ENCODE results near the gene CAND2.
"Not testable (repeated sequence)": the region's sequence is repeated elsewhere in the genome, so short reads cannot be mapped to it uniquely, and the experiment has no call there.

Gene CAND2

GRCh38 chr3:12772462-12772861 lies 24.0 kb upstream of the CAND2 start:
- no peak for DNase-seq

DNA sequence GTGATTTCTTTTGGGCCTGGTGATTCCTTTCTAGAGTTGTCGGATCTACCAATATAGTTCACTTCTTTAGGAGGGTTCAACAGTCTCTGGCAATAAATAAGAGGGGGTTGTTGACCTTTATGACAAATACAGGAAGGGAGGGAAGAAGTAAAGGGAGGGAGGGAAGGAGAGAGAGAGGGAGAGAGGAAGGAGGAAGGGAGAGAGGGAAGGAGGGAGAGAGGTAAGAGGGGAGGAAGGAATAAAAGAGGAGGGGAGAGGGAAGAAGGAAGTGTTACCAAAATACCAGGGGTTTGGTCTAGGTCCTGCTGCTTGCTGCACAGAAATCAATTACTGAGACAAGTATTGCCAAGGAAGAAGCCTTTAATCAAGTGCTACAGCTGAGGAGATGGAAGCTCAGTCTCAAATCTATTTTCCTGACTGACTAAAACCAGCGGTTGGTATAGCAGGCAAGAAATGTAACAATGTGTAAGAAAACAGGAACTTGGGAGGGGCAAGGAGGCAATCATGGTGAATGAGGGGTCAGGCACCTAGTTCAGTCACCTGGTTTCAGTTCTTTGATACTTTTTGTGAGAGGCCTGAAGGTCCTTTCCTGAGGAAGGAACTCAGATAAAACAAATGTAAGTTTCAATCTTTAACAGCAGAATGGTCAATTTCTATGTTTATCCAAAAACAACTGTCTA lies 23.3 kb upstream of the CAND2 start:
- no peak for DNase-seq

DNA sequence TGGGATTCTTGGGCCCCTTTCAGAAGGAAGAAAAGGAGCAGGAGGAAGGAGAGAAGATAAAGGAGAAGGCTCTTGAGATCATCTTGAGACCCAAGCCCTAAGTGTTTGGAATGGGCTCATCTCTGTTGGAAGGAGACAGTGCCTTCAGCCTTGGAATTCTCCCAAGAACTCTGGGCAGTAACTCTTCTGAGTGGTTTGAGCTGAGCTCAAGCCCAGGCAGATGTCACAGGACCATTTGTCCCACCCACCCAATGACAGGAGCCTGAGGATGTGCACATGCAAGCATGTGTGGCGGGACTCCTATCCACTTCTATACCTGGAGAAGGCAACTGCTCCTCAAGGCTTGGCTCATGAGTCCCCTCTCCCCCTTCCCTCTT lies 22.8 kb upstream of the CAND2 start:
- DNase-seq = no peak

- no peak for DNase-seq
Measured at GRCh38 chr3:12774619-12775018, 21.9 kb upstream of the CAND2 start.

- DNase-seq = no peak
Measured at GRCh38 chr3:12775226-12775625, 21.3 kb upstream of the CAND2 start.

- DNase-seq = not testable (repeated sequence)
Measured at GRCh38 chr3:12775970-12776369, 20.5 kb upstream of the CAND2 start.

- no peak for DNase-seq
Measured at GRCh38 chr3:12777171-12777570, 19.3 kb upstream of the CAND2 start.

DNA sequence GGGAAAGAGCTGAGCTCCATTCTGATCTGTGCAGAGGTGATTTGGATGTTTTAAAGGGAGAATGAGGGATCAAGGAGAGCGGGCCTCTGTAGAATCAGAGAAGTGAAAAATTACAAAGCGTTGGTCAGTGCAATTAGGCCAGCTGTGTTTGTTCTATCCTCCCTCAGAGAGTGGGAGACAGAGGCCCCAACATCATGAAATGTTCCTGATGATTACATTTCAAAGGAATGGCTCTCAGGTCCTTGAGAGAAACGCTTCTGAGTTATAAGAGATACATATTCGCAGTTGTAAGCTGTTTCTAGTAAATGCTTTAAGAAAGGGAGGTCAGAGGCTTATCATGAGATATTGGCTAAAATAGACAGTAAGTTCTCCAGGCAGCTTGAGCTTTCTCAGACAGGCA lies 15.7 kb upstream of the CAND2 start:
- no peak for DNase-seq

- peak; percentile 29 for DNase-seq
Measured at GRCh38 chr3:12782172-12782815, 14.2 kb upstream of the CAND2 start.

DNA sequence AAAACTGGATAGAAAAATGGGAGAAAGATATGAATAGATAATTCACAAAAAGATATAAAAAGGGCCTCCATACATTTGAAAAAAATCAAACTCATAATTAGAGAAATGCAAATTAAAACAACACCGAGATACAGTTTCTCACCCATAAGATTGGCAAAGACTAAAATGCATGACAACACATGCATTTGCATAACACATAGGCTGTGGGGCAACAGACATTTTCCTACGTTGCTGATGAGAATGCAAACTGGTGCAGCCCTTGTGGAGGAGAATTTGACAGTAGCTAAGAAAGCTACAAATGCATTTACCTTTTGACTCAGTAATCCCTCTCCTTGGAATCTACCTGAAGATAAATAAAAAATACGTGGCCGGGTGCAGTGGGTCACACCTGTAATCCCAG lies 11.4 kb upstream of the CAND2 start:
- DNase-seq = no peak

- DNase-seq = peak; percentile 75
Measured at GRCh38 chr3:12787346-12787745, 9.1 kb upstream of the CAND2 start.

DNA sequence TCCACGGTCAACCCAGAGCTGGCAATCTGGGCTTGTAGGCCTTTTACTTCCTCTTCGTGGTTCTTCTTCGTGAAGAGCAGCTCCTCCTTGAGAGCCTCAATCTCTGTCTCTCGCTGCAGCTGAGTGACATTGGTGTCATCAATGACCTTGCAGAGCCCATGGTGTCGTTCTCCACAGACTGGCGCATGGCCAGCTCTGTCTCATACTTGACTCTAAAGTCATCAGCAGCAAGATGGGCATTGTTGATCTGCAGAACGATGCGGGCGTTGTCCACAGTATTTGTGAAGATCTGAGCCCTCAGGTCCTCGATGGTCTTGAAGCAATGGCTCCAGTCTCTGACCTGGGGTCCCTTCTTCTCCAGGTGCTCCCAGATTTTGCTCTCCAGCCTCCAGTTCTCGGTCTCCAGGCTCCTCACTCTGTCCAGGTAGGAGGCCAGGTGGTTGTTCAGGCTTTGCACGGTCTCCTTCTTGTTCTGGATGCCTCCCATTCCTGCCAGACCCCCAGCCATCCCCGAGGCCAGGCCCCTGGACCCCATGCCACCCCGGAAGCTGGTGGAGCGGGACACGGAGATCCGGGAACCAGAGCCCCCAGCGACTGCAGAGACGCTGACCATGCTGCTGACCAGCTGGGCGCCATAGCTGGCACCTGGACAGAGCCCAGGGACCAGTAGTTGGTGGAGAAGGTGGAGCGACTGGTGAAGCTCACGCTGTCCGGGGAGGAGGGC lies 8.4 kb upstream of the CAND2 start:
- DNase-seq = not testable (repeated sequence)

GRCh38 chr3:12791430-12791829 lies 5.0 kb upstream of the CAND2 start:
- no peak for DNase-seq

DNA sequence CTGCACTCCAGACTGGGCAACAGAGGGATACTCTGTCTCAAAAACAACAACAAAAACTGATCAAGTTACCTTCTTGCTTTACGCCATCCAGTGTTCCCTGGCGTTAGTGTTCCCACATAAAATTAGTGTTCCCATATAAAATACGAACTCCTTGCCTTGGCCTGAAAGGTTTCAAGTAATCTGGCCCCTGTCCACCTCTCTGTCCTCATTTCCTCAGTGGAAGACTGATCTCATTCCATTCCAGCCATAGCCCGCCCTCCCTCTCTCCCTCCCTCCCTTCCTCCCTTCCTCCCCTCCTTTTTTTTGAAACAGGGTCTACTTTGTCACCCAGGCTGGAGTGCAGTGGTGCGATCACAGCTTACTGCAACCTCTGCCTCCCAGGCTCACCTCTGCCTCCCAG lies 2.8 kb upstream of the CAND2 start:
- no peak for DNase-seq

DNA sequence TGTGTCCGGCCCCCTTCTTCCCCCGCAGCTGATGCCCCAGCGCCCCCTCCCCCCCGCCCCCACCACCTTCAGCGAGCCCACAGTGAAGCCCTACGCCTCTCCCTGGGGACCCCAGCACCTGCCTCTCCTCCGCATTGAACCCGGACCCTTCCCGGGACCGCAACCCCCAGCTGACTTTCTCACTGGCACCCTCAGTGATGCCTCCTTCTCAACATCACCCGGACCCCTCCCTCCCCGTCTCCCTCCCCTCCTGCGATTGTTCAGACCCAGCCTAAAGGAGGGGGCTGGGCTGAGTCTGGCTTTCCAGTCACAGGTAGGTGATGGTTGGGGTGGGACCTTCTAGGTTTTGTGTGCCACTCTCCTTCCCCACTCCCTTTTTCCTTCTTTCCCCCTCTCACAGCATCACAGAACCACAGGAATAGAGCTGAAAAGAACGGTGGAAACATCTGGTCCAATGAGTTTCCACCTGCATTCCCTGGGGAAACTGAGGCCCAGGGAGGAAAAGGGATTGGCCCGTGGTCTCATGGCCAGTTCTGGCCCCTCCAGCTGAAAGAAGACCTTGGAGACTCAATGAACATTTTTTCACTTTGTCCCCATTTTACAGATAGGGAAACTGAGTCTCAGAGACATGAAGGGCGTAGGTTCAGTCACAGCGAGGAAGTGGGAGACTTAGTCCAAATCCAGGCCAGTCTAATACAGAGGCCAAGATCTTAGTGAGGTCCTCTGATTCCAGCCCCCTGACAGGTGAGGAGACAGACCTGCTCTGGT lies 828 bp downstream of the CAND2 start:
- no peak for DNase-seq

- DNase-seq = no peak
Measured at GRCh38 chr3:12797892-12798558, 1.5 kb downstream of the CAND2 start.

DNA sequence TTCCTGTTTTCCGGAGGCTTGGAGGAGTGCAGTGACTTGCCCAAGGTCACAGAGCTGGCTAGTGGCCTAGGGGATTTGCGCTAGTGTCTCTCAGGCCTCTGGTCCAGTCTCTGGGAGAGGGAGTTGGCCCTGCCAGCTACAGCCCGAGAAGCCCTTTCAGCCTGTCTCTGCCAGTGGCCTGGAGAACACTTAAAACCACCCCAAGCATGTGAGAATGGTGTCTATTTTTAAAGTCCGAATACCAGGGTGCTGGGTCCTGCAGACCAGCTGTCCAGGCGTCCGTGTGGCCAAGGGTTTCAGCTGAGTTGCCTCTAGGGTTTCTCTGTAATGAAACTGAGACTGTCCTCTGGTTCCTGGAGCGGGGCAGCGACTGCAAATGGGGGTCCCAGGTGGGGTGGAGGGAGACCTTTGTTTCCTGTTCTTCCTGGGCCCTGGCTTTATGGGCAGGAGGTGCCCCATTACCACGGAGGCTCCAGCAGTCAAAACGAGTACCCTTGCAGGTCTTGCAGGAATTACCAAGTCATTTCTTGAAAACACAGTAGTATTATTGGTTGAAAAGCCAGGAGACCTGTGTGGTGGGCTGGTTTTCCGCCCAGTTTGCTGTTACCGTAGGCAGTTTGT lies 2.2 kb downstream of the CAND2 start:
- no peak for DNase-seq

DNA sequence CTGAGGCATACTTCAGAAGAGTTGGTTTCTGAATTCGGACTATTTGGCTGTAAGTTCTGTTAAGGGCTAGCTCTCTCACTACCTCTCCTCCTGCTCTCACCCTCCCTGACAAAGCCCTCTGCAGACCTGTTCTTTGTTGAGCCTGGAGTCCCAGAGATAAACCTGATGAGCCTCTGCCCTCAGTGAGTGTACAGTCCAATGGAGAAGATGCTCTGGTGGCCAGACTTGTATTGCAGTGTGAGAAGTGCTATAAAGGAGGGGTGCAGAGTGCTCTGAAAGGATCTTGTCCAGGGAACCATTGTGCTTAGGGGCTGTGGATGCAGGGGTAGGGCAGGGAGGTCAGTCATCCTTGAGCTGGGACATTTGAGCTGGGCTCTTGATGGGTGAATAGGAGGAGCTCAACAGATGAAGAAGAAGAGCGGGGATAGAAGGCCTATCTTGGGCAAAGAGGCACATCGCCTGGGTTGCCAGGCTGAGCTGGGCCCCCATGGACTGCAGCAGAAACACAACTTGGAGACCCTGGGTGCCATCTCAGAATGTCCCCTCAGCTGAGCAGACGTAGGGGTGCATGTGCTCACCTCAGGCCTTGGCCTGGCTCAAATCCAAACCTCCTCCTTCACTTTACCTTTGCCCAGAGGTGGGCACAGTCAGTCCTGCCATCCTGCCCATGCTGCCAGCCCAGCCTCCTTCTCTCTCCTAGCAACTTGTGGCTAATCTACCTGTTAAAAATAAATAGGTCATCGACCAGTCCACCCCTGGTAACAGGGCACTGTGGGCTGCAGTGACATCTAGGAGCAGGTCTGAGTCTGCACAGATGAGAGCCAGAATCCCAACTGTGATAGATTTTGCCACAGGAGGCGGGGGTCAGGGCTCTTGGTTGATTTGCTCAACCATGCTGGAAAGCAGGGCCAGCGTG lies 3.3 kb downstream of the CAND2 start:
- no peak for DNase-seq

DNA sequence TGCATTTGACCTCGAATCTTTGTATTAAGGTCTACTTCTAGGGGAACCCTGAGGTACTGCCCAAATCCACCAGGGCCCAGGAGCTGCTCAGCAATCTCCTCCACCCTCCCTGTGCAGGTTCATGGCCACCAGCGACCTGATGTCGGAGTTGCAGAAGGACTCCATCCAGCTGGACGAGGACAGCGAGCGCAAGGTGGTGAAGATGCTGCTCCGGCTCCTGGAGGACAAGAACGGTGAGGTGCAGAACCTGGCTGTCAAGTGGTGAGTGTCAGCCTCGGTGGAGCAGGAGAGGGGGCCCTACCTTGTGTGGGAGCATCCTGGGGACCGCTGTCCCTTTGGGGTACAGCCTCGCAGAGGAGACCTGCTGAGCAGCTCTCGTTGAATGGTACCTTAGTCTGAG lies 6.9 kb downstream of the CAND2 start:
- DNase-seq = no peak

- DNase-seq = no peak
Measured at GRCh38 chr3:12807066-12807465, 10.6 kb downstream of the CAND2 start.

DNA sequence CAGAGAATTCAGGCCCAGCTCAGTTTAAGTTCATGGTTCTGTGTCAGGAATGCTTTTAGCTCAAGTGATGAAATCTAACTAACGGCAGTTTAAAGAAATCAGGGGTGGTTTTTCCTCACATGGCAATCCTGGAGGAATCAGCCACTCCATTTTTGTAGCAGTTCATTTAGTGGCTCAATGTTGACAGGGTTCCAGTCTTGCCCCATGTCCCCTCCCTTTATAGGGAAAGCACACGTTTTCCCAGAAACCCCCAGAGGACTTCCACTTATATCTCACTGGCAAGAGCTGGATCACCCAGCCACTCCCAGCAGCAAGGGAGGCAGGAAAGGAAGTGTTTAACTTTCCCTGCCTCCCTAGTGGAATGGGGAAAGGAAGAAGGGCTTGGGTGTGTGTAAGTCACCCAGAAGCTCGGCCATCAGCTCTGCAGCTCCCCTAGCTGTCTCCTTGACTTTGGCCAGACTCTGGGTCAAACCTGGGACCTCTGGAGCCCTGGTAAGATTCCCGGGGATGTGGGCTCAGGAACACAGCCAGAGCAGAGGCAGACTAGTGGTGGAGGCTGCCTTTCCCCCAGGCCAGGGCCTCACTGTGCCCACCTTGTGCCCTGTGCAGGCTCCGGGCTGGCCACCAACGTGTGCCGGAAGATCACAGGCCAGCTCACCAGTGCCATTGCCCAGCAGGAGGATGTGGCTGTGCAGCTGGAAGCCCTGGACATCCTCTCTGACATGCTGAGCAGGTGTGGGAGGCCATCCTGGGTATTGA lies 11.3 kb downstream of the CAND2 start:
- DNase-seq = no peak
